ENCODE results near the gene SLC9B1. TPM values are rescaled to one million over a fixed set of nuclear protein-coding genes. Genes with fewer than 3 reads are reported as not detected.
A peak's percentile ranks its signal among the peaks of the same experiment; 100 is the strongest.

SLC9B1 gene
- total RNA-seq, 1 experiment from 2014 or later, result 0.77 TPM

DNA sequence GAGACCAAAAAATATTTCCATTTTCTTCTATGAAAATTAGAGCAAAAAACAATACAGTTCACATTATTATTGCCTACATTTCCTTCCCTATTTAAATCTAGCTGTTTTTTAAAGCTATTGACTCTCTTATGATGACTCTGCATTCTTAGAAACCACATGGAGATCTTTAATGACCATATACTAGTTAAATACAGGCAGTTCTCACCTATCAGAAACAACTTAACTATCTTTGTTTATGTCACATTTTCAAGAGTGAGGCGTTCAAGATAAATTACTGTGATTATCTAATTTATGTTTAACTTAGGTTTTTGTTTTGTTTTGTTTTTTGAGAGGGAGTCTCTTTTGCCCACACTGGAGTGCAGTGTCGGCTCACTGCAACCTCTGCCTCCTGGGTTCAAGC is 147.7 kb downstream of the SLC9B1 start:
- H3K27ac Mint-ChIP-seq (ENCODE audit: low read depth, unreplicated experiment), result peak overlapping the region; percentile 98
- no TSS peak for BruUV-seq (replicated peaks)
- intact Hi-C loops (cut with micrococcal nuclease), result no loop called here

DNA sequence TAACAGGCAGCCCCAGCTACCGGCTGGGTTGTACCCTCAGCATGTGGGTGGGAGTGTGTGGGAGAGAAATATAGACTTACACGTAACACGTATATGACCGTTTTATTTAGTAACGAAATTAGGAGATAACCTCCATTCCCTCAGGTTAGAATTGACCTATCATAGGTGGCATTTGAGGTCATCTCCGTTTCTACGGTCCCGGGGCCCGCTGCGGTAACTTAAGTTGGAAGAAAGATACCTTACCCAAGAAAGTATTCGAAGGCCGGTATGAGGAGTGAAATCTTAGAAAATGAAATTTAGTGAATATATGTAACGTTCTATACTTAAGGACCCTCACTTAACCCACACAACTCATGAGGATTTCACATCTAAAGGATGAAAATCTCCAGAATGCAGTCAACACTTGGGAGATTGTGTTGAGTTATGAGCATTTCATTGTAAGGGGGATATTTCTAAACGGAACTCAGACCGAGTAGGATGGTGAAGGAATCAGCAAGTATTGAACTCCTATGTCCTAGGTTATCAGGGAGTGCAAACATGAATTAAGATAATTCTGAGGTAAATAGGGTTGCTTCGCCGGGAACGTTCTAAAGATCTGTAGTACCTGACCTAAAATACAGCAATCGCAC is 149.8 kb downstream of the SLC9B1 start:
- Mint-ChIP-seq H3K4me1 (ENCODE audit: insufficient read depth, unreplicated experiment) (peaks cover 23% of the 10 kb centered on the region), H3K27me3 (ENCODE audit: insufficient read depth, unreplicated experiment) (no peaks in the 10 kb centered on the region), H3K9me3 (ENCODE audit: unreplicated experiment) (no peaks in the 10 kb centered on the region), H3K4me3 (ENCODE audit: unreplicated experiment) (peak overlapping the region; percentile 98), H3K27ac (ENCODE audit: low read depth, unreplicated experiment) (peak overlapping the region; percentile 98), H3K36me3 (ENCODE audit: insufficient read depth, unreplicated experiment) (peaks cover 22% of the 10 kb centered on the region)
- POLR2A ChIA-PET, result interaction anchor here (0.6 to 5.4 kb wide), 37 partner anchors 11 to 439 kb away, joined by 3 to 287 read pairs (median 5); partner anchors contain the start of genes BDH2, MANBA, NFKB1 and SLC9B1
- TSS peak; percentile 58 for BruUV-seq (replicated peaks)
- CTCF ChIA-PET, result interaction anchor here (0.6 to 2.6 kb wide), 4 partner anchors 42 to 465 kb away, joined by 3 to 16 read pairs (median 6); partner anchors contain the start of gene UBE2D3
- TF ChIP-seq, protein P1, sequence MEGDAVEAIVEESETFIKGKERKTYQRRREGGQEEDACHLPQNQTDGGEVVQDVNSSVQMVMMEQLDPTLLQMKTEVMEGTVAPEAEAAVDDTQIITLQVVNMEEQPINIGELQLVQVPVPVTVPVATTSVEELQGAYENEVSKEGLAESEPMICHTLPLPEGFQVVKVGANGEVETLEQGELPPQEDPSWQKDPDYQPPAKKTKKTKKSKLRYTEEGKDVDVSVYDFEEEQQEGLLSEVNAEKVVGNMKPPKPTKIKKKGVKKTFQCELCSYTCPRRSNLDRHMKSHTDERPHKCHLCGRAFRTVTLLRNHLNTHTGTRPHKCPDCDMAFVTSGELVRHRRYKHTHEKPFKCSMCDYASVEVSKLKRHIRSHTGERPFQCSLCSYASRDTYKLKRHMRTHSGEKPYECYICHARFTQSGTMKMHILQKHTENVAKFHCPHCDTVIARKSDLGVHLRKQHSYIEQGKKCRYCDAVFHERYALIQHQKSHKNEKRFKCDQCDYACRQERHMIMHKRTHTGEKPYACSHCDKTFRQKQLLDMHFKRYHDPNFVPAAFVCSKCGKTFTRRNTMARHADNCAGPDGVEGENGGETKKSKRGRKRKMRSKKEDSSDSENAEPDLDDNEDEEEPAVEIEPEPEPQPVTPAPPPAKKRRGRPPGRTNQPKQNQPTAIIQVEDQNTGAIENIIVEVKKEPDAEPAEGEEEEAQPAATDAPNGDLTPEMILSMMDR (IDR thresholded peaks at IDR 0.05; ENCODE audit: unreplicated experiment), result no peak
- intact Hi-C loops (cut with micrococcal nuclease), result loop anchor here (1.0 to 5.0 kb wide), 3 partner anchors 44 to 247 kb away; no protein-coding TSS in a partner anchor
- DNase-seq (ENCODE audit: unreplicated experiment), result no peak

More for the DNA sequence above, 147.7 kb downstream of the SLC9B1 start:
- peak overlapping the region; percentile 8 for H3K4me3 Mint-ChIP-seq (ENCODE audit: unreplicated experiment)
- no peaks in the 10 kb centered on the region for H3K9me3 Mint-ChIP-seq (ENCODE audit: unreplicated experiment)
- H3K36me3 Mint-ChIP-seq (ENCODE audit: insufficient read depth, unreplicated experiment), result peaks cover 23% of the 10 kb centered on the region
- DNase-seq (ENCODE audit: unreplicated experiment), result no peak
- H3K27me3 Mint-ChIP-seq (ENCODE audit: insufficient read depth, unreplicated experiment), result no peaks in the 10 kb centered on the region
- POLR2A ChIA-PET, result interaction anchor here (1.7 to 4.0 kb wide), 2 partner anchors 45 to 55 kb away, joined by 5 to 40 read pairs; partner anchors contain the start of gene UBE2D3
- H3K4me1 Mint-ChIP-seq (ENCODE audit: insufficient read depth, unreplicated experiment), result peaks cover 28% of the 10 kb centered on the region
- TF ChIP-seq, protein P1 (IDR thresholded peaks at IDR 0.05; ENCODE audit: unreplicated experiment), result no peak
- CTCF ChIA-PET, result interaction anchor here (0.6 to 1.6 kb wide), 2 partner anchors 55 to 251 kb away, joined by 5 read pairs; no protein-coding TSS in a partner anchor

DNA sequence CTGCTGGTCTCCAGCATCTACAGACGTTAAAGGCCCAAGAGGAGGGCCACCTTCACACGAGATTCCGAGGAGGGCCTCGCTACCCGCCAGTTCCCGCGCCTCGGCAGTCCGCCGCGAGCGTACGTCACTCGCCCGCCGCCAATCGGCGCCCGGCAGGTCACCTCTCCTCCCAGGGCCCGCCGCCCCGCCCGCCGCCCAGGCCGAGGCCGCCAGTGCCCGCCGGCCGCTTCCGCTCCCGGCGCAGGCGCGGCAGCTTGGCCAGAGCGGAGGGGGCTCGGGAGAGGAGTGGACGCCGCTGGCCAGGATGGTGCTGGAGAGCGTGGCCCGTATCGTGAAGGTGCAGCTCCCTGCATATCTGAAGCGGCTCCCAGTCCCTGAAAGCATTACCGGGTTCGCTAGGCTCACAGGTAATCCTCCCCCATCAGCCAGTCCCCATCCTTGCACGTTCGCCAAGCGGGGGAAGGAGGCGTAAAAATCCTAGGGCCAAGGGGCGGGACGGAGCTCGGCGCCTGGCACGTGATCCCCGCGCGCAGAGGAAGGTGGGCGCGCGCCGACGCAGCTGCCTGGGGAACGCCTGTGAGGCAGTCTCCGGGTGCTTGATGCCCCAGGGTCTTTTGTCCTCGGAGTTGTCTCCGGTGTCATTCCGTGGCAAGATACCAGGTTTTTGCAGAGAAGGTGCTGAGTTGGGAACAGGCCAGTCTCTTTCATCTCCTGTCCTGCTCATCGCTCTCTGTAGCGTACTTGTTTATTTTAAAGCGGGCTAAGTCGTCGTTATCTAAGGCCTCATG is 150.5 kb downstream of the SLC9B1 start, which contains the start of gene CISD2:
TSS of gene CISD2 (plus strand) at position 212 of the 788 bp plus-strand sequence. CDS start at position 305, 93 bp downstream.
- ChIA-PET CTCF (interaction anchor here (0.6 to 2.6 kb wide), 5 partner anchors 41 to 464 kb away, joined by 3 to 16 read pairs (median 5); partner anchors contain the start of gene UBE2D3), POLR2A (interaction anchor here (0.6 to 5.4 kb wide), 37 partner anchors 10 to 438 kb away, joined by 3 to 287 read pairs (median 5); partner anchors contain the start of genes BDH2, MANBA, NFKB1 and SLC9B1)
- peak within 1 kb of the TSS; percentile 98 for H3K27ac Mint-ChIP-seq (ENCODE audit: low read depth, unreplicated experiment)
- DNase-seq (ENCODE audit: unreplicated experiment), result peak; percentile 95
- H3K36me3 Mint-ChIP-seq (ENCODE audit: insufficient read depth, unreplicated experiment), result peaks cover 15% of the 10 kb centered on the region
- no peaks in the 10 kb centered on the region for H3K9me3 Mint-ChIP-seq (ENCODE audit: unreplicated experiment)
- no TSS peak for BruUV-seq (replicated peaks)
- intact Hi-C loops (cut with micrococcal nuclease), result loop anchor here (1.0 to 5.0 kb wide), 3 partner anchors 44 to 247 kb away; no protein-coding TSS in a partner anchor
- TF ChIP-seq, protein P1 (IDR thresholded peaks at IDR 0.05; ENCODE audit: unreplicated experiment), result no peak
- H3K4me1 Mint-ChIP-seq (ENCODE audit: insufficient read depth, unreplicated experiment), result peaks cover 21% of the 10 kb centered on the region
- H3K27me3 Mint-ChIP-seq (ENCODE audit: insufficient read depth, unreplicated experiment), result no peaks in the 10 kb centered on the region
- peak within 1 kb of the TSS; percentile 98 for H3K4me3 Mint-ChIP-seq (ENCODE audit: unreplicated experiment)
